Esophagus mucosa (tissue), 1 donor: Measurements from ENCODE around the gene MTHFD1L. TPM values are rescaled to one million over a fixed set of nuclear protein-coding genes. Genes with fewer than 3 reads are reported as not detected.
"Not testable (repeated sequence)": the region's sequence is repeated elsewhere in the genome, so short reads cannot be mapped to it uniquely, and the experiment has no call there.

Experiments
- ATAC-seq: fragments of 200-7000 bp; cut with Tn5 transposase; one replicate; pipeline ENCODE4 v1.9.1; 2020
- total RNA-seq: library from RNA; stranded (reverse); gene quantifications from one replicate; pipeline ENCODE4 v1.2.4, GENCODE V29; 2023
- donor health status: DM: yes; HTN: yes; CAD: no.

Gene MTHFD1L
- 20.3 TPM for total RNA-seq

GRCh38 chr6:150865406-150866146, at the start of gene MTHFD1L:
MTHFD1L (plus strand) TSS chr6:150865702; CDS start chr6:150865823, 121 bp downstream.
- peak; percentile 84 for ATAC-seq

- not testable (repeated sequence) for ATAC-seq
Measured at GRCh38 chr6:150816554-150816953, 48.9 kb upstream of the MTHFD1L start.

DNA sequence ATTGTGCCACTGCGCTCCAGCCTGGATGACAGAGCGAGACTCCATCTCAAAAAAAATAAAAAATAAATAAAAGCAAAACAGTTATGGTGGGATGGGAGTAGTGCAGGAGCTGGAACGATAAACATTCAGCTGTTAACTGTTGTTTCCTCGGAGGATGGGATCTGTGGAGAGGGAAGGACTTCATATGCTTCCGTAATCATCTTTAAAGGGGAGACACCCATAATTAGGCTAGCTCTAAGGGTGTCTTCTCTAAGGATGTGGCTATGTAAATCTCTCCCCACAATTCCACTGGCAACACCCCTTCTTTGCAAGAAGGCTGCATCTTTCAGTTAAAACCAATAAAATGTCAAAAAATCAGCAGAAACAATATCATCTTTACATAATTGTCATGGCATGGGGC, 42.6 kb upstream of the MTHFD1L start:
- no peak for ATAC-seq

DNA sequence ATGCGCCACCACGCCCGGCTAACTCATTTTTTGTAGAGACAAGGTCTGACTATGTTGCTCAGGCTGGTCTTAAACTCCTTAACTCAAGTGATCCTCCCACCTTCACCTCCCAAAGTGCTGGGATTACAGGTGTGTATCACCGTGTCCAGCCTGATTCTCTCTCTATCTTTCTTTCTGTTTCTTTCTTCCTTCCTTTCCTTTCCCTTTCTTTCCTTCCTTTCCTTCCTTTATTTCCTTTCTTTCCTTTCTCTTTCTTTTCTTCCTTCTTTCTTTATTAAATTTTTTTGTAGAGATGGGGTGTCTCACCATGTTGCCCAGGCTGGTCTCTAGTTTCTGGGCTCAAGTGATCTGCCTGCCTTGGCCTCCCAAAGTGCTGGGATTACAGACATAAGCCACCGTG, 38.7 kb upstream of the MTHFD1L start:
- ATAC-seq = no peak

DNA sequence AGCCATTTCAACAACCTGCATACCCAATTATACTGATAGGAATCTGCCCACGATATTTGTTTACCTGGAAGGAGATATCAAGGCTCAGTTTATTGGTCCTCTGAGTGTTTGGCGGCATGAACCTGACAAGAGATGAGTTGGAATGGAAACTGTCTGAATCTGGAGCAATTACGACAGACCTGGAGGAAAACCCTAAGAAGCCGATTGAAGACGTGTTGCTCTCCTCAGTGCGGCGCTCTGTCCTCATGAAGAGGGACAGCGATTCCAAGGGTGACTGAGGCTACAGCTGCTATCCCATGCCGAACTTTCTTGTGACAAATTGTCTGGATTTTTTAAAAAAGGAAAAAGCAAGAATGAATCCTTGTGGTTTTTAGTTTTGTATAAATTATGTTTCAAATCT, 37.4 kb upstream of the MTHFD1L start:
- ATAC-seq = not testable (repeated sequence)

DNA sequence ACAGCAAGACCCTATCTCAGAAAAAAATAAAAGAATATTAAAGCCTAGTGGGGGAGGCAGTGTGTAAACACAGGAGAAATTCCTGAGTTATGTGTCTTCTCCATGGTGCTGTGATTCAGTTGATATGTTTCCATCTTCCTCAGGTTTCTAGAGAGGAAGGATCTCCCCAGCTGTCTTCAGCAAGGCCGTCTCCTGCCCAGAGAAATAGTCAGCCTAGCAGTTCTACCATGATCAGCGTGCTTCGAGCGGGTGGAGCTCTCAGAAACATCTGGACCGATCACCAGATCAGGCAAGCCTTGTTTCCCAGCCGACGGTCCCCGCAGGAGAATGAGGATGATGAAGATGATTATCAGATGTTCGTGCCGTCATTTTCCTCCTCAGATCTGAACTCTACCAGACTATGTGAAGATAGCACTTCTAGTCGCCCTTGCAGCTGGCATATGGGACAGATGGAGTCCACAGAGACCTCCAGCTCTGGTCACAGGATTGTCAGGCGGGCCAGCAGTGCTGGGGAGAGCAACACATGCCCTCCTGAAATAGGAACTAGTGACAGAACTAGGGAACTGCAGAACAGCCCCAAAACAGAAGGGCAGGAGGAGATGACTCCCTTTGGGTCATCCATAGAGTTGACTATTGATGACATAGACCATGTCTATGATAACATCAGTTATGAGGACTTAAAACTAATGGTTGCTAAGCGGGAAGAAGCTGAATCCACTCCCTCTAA, 34.9 kb upstream of the MTHFD1L start:
- ATAC-seq = no peak

DNA sequence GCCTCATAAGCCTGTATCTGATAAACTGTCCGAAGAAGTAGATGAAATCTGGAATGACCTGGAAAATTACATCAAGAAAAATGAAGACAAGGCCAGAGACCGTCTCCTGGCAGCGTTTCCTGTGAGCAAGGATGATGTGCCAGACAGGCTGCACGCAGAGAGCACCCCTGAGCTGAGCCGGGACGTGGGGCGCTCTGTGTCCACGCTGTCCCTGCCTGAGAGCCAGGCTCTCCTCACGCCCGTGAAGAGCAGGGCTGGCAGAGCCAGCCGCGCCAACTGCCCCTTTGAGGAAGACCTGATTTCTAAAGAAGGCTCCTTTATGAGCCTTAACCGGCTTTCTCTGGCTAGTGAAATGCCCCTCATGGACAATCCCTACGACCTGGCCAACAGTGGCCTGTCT, 33.9 kb upstream of the MTHFD1L start:
- ATAC-seq = no peak

GRCh38 chr6:150835620-150836019, 29.9 kb upstream of the MTHFD1L start:
- ATAC-seq = no peak

DNA sequence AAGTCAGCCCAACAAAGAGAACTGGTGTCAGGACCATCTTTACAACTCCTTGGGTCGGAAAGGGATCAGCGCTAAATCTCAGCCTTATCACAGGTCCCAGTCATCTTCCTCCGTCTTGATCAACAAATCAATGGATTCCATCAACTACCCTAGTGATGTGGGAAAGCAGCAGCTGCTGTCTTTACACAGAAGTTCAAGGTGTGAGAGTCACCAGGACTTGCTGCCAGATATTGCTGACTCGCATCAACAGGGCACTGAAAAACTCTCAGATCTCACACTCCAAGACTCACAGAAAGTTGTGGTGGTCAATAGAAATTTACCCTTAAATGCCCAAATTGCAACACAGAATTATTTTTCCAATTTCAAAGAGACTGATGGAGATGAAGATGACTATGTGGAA, 25.3 kb upstream of the MTHFD1L start:
- no peak for ATAC-seq

DNA sequence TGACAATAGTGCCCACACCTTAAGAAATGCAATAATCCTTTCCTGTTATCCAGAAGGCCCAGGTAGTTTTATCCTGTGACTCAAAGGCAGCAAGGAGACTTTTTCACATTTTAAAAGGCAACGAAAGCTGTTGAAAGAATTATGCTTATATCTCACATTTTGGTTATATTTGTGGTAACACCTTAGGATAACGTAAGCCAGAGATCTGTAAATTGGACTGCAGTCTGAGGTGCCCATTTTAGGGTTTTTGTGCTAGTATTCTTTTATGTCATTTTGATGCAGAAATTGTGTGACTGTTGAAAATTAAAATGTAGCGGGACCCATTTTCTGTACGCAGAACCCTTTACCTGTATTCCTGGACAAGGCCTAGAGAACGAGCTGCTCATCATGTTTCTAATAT, 24.3 kb upstream of the MTHFD1L start:
- no peak for ATAC-seq

DNA sequence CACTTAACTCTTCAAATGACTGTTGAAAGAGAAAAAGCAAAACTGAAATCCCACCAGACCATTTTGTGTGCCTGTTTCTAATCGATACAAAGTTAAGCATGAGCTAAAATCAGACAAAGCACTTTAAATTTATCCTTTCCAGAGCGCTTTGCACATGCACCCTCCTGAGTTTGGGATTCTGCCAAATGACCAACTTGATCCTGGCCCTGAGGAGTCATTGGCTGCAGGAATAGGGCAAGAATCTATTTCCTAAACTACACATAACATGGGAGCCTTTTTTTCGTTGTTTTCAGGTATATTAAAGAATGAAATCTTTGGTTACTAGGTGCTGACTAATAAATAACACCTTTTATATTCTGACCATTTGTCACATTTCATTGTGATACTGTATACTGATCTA, 23.8 kb upstream of the MTHFD1L start:
- ATAC-seq = no peak

DNA sequence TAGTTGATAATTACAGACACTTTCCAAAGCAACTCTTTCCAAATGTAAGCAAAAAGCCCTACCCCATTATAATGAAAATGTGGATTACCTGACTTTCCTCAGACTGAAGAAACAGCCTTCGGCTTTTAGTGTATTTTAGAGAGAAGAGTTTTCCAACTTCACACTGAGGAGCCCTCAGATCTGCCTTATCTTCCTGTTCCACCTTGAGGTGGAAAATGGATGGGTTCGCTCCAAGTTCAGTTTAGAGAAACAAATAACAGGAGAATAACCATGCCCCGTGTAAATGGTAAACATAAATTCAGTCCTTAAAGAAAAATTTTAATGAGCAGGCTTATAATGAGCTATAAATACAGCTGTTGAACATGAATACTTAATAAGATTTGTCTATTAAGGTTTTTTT, 21.1 kb upstream of the MTHFD1L start:
- no peak for ATAC-seq

GRCh38 chr6:150846641-150847040, 18.9 kb upstream of the MTHFD1L start:
- ATAC-seq = no peak

DNA sequence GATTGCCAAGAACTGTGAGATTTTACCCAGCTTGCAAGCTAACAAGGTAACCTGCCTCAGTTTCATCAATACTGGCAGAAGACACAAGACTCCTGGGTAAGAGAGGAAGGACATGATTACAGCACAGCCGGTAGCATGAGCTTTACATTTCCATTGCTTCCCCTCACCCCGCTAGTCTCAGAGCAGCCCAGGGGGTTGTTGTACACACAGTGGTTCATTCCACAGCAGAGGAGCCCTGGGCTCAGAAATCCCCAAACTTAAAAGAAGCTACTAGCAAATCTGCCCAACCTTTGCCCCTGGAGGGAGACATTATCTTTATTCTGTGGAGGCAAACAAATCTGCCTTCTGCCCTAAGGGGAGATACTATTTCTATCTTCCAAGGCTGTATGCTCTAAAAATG, 17.1 kb upstream of the MTHFD1L start:
- ATAC-seq = no peak

DNA sequence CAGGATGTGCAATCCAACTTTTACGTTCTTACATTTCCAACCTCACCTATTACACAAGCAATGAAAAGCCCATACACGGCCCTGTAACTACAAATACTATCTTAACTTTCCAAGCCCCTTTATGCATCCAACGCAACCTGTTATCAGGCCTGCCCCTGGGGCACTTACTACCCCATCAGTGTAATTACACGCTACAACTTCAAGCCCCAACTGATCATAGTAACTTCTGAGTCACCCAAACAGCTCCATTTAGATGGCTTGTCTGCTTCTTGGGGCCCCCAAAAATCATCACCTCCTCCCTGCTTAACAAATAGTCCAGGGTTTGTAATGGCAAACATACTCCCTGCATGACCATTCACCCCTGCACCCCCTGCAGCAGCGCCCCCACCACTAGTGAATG, 11.1 kb upstream of the MTHFD1L start:
- not testable (repeated sequence) for ATAC-seq

GRCh38 chr6:150855171-150855570, 10.3 kb upstream of the MTHFD1L start:
- ATAC-seq = not testable (repeated sequence)

DNA sequence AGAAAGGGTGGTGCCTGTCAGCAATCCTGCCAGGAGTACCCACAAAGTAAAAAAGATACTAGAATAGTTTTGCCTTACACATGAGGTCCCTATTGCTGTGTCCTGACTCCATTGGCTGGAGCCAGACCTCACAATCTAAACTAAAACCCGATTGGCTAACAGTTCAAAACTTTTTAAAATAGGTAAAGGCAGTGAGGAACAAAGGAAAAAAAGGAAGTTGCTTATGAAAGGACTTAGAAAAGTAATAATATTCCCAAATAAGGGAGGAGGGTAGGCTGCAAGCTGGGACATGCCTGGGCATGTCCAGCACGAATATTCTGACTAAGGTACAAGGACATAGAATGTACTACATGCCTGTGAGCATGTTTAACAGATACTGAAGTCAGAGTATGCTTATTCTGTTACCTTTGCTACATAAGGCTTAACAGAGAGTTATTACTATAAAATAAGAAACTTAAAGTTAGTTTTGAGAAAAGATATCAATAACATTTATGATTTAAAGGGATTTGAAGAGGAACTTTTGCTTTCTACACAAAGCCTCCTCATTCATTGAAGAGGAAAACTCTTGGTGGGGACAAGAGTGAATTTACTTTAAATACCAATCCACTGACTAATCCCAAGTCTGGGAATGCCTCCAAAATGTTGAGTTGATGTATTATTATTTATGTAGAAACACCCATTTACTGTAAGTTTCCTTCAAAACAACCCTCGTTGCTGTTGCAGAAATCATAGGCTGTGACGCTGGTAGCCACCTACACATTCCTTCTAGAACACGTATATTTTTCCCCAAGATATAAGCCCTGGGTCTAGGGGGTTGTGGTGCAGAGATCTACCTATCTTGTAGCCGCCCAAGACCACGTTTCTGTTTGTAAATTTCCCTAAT, 8.2 kb upstream of the MTHFD1L start:
- ATAC-seq = peak; percentile 96

DNA sequence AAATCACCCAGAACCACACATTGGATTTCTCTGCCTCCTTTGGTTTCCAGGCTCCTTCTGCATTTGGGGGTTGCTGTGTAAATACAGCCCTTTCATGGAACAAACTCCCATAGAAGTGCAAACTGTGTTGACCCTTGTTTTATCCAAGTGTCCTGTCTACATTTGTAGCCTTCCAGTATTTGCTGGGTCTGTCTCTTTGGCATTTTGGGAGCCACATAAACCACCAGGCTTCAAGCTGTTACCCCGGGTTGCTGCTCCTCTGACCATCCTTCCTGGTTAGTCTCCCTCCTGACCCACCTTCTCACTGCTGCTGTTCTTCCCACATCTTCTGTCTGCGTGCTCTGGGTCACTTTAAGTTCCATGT, 7.6 kb upstream of the MTHFD1L start:
- ATAC-seq = peak; percentile 8

DNA sequence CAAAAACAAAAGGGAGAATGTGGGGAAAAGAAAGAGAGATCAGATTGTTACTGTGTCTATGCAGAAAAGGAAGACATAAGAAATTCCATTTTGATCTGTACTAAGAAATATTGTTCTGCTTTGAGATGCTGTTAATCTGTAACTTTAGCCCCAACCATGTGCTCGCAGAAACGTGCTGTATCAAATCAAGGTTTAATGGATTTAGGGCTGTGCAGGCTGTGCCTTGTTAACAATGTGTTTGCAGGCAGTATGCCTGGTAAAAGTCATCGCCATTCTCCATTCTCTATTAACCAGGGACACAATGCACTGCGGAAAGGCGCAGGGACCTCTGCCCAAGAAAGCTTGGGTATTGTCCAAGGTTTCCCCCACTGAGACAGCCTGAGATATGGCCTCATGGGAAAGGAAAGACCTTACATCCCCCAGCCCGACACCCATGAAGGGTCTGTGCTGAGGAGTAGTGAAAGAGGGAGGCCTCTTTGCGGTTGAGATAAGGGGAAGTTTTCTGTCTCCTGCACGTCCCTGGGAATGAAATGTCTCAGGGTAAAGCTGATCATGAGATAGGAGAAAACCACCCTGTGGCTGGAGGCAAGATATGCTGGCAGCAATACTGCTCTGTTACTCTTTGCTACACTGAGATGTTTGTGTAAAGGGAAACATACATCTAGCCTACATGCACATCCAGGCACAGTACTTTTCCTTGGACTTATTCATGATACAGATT, 3.9 kb upstream of the MTHFD1L start:
- not testable (repeated sequence) for ATAC-seq

DNA sequence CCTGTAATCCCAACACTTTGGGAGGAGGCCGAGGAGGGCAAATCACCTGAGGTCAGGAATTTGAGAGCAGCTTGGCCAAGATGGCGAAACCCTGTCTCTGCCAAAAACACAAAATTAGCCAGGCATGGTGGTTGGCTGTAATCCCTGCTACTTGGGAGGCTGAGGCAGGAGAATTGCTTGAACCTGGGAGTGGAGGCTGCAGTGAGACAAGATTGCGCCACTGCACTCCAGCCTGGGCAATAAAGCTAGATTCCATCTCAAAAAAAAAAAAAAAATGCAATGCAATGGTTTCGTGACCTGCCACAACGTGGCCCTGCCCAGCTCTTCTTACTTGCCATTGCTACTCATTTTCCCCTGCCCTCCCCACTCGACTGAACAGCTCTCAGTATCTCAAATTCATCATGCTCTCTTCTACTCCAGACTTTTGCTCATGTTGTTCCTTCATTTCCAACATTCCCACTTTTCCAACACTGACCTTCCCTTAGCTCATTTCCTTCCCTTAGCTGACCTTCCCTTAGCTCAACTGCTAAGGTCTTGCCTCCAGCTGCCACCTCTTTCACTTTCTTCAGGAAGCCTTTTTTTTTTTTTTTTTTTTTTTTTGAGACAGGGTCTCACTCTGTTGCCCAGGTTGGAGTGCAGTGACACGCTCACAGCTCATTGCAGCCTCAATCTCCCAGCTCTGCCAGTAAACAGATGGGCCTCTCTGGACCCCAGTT, 2.1 kb upstream of the MTHFD1L start:
- no peak for ATAC-seq

DNA sequence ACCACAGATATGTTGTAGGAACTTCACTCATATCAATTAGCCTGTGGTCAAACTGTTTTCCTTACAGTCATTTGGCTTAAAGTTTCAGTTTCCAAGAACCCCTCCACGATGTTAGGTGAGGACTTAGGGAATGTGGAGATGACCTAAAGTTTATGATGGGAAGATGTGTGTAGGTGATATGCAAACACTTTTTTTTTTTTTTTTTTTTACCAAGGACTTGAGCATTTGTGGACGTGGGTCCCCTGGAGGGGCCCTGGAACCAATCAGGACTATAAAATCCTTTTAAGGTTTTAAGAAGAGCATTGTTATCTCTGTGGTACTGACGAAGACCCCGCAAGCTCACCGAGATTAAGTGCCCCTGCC, 478 bp upstream of the MTHFD1L start:
- ATAC-seq = no peak
